HG03095 (cell line): ENCODE results near the gene PLPPR2.
"Not testable (repeated sequence)": the region's sequence is repeated elsewhere in the genome, so short reads cannot be mapped to it uniquely, and the experiment has no call there.

ENCODE experiments used
- ATAC-seq: cut with Tn5 transposase; IDR thresholded peaks from one replicate; pipeline ENCODE4 v1.9.1; 2021; ENCODE audit warnings: moderate library complexity; ENCODE audit not compliant: unreplicated experiment

PLPPR2 gene

GRCh38 chr19:11339254-11340098, 15.8 kb upstream of the PLPPR2 start, which contains the start of gene RAB3D:
Gene RAB3D, minus strand, starts transcription at chr19:11339657. Its CDS starts 2,258 bp downstream, at chr19:11337399.
- ATAC-seq = no peak

GRCh38 chr19:11340099-11340467, 15.1 kb upstream of the PLPPR2 start:
- not testable (repeated sequence) for ATAC-seq

- no peak for ATAC-seq
These were observed 12.8 kb upstream of the PLPPR2 start for GRCh38 chr19:11342429-11342828.

- no peak for ATAC-seq
These were observed 10.0 kb upstream of the PLPPR2 start for GRCh38 chr19:11345122-11345803.

GRCh38 chr19:11346104-11346940, 8.9 kb upstream of the PLPPR2 start, which contains the start of the genes CCDC159 and TMEM205:
Gene CCDC159, plus strand, starts transcription at chr19:11346519. Its CDS starts 88 bp downstream, at chr19:11346607.
Gene TMEM205, minus strand, starts transcription at chr19:11346268. Its CDS starts 649 bp downstream, at chr19:11345619.
- ATAC-seq = peak; percentile 83

- no peak for ATAC-seq
These were observed 7.6 kb upstream of the PLPPR2 start for GRCh38 chr19:11347546-11348039.

GRCh38 chr19:11349171-11349570, 6.1 kb upstream of the PLPPR2 start:
- no peak for ATAC-seq

- ATAC-seq = not testable (repeated sequence)
These were observed 1.1 kb upstream of the PLPPR2 start for GRCh38 chr19:11354102-11354501.

GRCh38 chr19:11356074-11356397, 804 bp downstream of the PLPPR2 start:
- no peak for ATAC-seq

GRCh38 chr19:11356676-11357550, 1.7 kb downstream of the PLPPR2 start:
- ATAC-seq = no peak

GRCh38 chr19:11359421-11359820, 4.2 kb downstream of the PLPPR2 start:
- ATAC-seq = no peak

GRCh38 chr19:11361037-11361770, 6.0 kb downstream of the PLPPR2 start:
- ATAC-seq = no peak

- no peak for ATAC-seq
These were observed 6.8 kb downstream of the PLPPR2 start for GRCh38 chr19:11361771-11362731.

GRCh38 chr19:11363881-11364280, 8.6 kb downstream of the PLPPR2 start:
- no peak for ATAC-seq

GRCh38 chr19:11364296-11364904, 9.2 kb downstream of the PLPPR2 start:
- no peak for ATAC-seq

- no peak for ATAC-seq
These were observed 9.7 kb downstream of the PLPPR2 start for GRCh38 chr19:11364935-11365334.

GRCh38 chr19:11365557-11366117, 10.4 kb downstream of the PLPPR2 start:
- no peak for ATAC-seq
